Iris pigment epithelial cell (primary cell): ENCODE results near the gene DHX38.
"Not testable (repeated sequence)": the region's sequence is repeated elsewhere in the genome, so short reads cannot be mapped to it uniquely, and the experiment has no call there.

Source experiments
- DNase-seq: peaks from one replicate; pipeline ENCODE4 v3.0.0-alpha.2; 2011; ENCODE audit warnings: low read depth

Gene DHX38

GRCh38 chr16:72093448-72094265 is at the start of gene DHX38, which contains the start of gene TXNL4B:
DHX38 (plus strand) TSS chr16:72093847; CDS start chr16:72096158, 2,311 bp downstream.
TXNL4B (minus strand) TSS chr16:72093620; CDS start chr16:72090749, 2,871 bp downstream.
- DNase-seq, result peak; percentile 100

- DNase-seq, result no peak
Observed at GRCh38 chr16:72044296-72044695, 49.4 kb upstream of the DHX38 start.

GRCh38 chr16:72044825-72045359 is 48.8 kb upstream of the DHX38 start:
- DNase-seq, result no peak

GRCh38 chr16:72049110-72049509 is 44.5 kb upstream of the DHX38 start:
- DNase-seq, result no peak

GRCh38 chr16:72050769-72051464 is 42.7 kb upstream of the DHX38 start:
- DNase-seq, result peak; percentile 32

GRCh38 chr16:72051818-72052217 is 41.8 kb upstream of the DHX38 start:
- DNase-seq, result no peak

GRCh38 chr16:72054254-72054847 is 39.3 kb upstream of the DHX38 start, which contains the start of gene HP:
HP (plus strand) TSS chr16:72054505; CDS start chr16:72054653, 148 bp downstream.
- not testable (repeated sequence) for DNase-seq

GRCh38 chr16:72055911-72056310 is 37.7 kb upstream of the DHX38 start:
- no peak for DNase-seq

- DNase-seq, result not testable (repeated sequence)
Observed at GRCh38 chr16:72057313-72057712, 36.3 kb upstream of the DHX38 start.

- not testable (repeated sequence) for DNase-seq
Observed at GRCh38 chr16:72059060-72059459, 34.6 kb upstream of the DHX38 start.

- DNase-seq, result no peak
Observed at GRCh38 chr16:72060405-72060804, 33.2 kb upstream of the DHX38 start.

GRCh38 chr16:72061564-72061963 is 32.1 kb upstream of the DHX38 start:
- DNase-seq, result no peak

- DNase-seq, result no peak
Observed at GRCh38 chr16:72064361-72064894, 29.2 kb upstream of the DHX38 start.

- DNase-seq, result peak; percentile 42
Observed at GRCh38 chr16:72066747-72067146, 26.9 kb upstream of the DHX38 start.

- no peak for DNase-seq
Observed at GRCh38 chr16:72068930-72069329, 24.7 kb upstream of the DHX38 start.

- peak; percentile 5 for DNase-seq
Observed at GRCh38 chr16:72072514-72073342, 20.9 kb upstream of the DHX38 start.

GRCh38 chr16:72073560-72074230 is 20.0 kb upstream of the DHX38 start:
- no peak for DNase-seq

GRCh38 chr16:72075067-72075466 is 18.6 kb upstream of the DHX38 start:
- not testable (repeated sequence) for DNase-seq

GRCh38 chr16:72076991-72077706 is 16.5 kb upstream of the DHX38 start:
- DNase-seq, result not testable (repeated sequence)
